Choroid plexus epithelial cell (primary cell): ENCODE data around the gene TYSND1.

Experiments used
- DNase-seq: peaks from one replicate; pipeline ENCODE4 v3.0.0-alpha.2; 2010; ENCODE audit warnings: low read depth
- H3K4me3 ChIP-seq: 2 replicates; pipeline ENCODE4 v1.5.1; 2011; ENCODE audit warnings: low read depth, mild to moderate bottlenecking, control low read depth, low read length, moderate library complexity
- TF ChIP-seq, protein P1 (sequence below): conservative IDR thresholded peaks from 2 replicates; pipeline ENCODE4 v1.5.1; 2011; ENCODE audit warnings: low read depth, mild to moderate bottlenecking, control low read depth, inconsistent platforms, low read length, moderate library complexity

The TYSND1 gene

DNA sequence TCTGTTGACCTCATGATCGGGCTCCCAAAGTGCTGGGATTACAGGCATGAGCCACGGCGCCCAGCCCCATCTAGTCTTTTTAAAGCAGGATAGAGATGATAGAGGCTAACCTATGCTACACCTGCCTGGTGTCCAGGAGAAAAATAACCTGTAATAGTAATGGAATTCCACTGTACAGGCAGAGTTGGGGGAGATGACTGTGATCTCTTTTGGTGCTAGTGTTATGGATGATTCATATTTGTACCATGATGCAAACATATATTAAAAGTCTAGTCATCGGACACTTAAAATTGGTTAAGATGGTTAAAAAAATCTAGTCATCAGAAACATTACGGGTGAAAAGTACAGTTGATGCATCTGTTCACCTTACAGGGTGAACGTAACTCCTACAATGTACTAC, 29.9 kb upstream of the TYSND1 start:
- no peak for DNase-seq
- H3K4me3 ChIP-seq = no peak overlapping the region
- TF ChIP-seq, protein P1, sequence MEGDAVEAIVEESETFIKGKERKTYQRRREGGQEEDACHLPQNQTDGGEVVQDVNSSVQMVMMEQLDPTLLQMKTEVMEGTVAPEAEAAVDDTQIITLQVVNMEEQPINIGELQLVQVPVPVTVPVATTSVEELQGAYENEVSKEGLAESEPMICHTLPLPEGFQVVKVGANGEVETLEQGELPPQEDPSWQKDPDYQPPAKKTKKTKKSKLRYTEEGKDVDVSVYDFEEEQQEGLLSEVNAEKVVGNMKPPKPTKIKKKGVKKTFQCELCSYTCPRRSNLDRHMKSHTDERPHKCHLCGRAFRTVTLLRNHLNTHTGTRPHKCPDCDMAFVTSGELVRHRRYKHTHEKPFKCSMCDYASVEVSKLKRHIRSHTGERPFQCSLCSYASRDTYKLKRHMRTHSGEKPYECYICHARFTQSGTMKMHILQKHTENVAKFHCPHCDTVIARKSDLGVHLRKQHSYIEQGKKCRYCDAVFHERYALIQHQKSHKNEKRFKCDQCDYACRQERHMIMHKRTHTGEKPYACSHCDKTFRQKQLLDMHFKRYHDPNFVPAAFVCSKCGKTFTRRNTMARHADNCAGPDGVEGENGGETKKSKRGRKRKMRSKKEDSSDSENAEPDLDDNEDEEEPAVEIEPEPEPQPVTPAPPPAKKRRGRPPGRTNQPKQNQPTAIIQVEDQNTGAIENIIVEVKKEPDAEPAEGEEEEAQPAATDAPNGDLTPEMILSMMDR = no peak

DNA sequence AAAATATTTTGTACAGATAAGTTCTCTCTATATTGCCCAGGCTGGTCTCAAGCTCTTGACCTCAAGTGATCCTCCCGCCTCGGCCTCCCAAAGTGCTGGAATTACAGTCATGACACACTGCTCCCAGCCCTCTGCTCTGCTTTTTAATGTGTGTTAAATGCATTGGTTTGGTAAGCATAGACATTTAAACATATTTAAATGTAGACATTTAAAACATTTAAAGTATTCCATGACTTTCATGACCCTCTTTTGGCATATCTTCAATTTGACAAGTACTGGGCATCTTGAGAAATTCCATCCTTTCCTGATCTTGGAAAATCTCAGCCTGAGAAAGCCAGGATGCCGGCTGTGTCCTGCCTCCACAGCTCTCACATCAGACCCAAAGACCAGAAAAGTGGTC, 29.0 kb upstream of the TYSND1 start:
- no peak overlapping the region for H3K4me3 ChIP-seq
- TF ChIP-seq, protein P1 = no peak
- no peak for DNase-seq

DNA sequence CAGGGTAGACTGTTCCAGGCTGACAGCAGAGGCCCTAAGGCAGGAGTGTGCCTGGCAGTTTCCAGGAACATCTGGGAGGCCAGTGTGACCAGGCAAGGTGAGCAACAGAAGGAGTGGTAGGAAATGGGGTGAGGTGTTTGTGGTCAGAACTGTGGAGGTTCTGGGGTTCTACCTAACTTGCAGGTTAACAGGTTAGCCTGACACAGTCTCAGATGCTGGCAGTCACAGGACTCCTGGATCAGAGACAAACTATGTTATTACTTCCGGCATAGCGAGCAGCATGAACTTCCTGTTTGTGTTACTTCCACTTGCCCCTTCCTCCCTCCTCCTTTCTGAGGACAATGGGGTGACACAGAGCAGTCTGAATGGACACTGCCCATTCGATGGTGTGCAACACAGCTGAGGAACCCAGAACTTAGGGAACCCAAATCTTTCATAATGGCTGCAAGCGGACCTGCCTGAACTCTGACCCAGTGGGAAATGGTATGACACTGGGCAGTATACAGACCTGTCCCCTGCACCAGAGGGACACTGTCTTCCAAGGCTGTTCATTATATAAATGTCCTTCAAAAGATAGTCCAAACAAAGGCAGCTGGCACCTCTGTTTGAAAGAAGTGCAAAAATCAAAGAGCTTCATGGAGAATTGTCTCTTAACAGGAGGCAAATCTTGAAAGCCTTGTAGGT, 27.7 kb upstream of the TYSND1 start:
- TF ChIP-seq, protein P1 = no peak
- no peak overlapping the region for H3K4me3 ChIP-seq
- DNase-seq = no peak

DNA sequence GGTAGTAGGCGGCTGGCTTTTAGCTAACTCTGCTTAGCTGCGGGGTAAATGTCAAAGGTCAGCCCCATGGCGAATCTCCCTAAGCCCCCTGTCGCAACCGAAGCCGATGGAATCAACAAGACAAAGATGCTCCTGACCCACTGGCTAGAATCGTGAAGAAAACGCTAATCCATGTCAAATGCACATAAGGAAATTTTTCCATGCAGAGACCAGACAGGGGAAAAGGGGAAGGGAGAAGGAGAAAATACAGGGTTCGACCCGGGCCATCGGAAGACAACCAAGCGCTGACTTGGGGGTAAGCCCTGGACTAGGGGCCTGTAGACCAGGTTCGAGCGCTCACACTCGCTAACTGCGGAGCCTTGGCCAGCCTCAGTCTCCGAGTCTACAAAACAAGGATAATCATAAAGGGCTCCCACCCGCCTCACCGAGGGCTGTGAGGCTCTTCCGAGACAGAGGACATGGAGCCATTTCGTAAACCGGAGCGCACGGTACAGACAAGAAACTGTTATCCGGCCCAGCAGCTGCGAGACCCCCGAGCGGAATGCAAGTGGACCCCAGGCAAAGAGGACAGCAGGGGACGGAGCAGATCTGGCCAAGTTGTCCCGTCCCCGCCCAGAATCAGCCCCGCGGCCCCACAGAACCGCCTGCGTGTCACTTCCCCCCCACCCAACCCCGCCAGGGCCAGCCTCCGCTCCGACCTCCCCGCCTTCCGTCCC, 23.3 kb upstream of the TYSND1 start:
- peak overlapping the region; percentile 96 for H3K4me3 ChIP-seq
- TF ChIP-seq, protein P1 = no peak
- DNase-seq = peak; percentile 32

DNA sequence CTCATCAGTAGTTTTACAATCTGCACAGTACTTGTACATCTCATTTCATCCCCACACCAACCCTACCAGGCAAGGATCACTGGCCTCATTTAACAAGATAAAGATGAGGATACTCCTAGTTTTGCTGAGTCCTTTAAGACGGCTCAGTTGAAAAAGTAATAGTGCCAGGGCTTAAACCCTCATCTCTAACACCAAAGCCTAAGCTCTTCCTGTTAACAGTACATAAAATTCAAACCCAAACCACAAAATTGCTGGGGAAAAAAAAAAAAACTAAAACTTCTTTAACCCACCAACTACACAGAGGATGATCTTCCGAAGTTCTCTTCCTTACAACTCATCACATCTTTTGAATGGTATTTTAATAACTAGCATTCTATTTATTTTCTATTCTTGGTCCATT, 22.5 kb upstream of the TYSND1 start:
- DNase-seq = no peak
- TF ChIP-seq, protein P1 = no peak
- H3K4me3 ChIP-seq = peak overlapping the region; percentile 96

DNA sequence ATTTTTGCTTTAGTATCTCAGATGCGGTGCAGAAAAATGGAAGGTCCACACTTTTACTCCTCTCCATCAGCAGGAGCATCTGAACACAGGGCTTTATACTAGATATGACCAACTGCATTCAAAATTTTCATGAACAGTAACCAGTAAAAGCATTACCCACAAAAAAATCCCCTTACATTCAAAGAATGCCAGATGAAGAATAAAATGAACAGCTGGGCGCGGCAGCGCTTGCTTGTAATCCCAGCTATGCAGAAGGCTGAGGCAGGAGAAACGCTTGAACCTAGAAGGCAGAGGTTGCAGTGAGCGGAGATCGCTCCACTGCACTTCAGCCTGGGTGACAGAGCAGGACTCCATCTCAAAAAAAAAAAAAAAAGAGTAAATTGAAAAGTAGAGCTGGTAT, 20.7 kb upstream of the TYSND1 start:
- TF ChIP-seq, protein P1 = no peak
- no peak overlapping the region for H3K4me3 ChIP-seq
- DNase-seq = peak; percentile 36

DNA sequence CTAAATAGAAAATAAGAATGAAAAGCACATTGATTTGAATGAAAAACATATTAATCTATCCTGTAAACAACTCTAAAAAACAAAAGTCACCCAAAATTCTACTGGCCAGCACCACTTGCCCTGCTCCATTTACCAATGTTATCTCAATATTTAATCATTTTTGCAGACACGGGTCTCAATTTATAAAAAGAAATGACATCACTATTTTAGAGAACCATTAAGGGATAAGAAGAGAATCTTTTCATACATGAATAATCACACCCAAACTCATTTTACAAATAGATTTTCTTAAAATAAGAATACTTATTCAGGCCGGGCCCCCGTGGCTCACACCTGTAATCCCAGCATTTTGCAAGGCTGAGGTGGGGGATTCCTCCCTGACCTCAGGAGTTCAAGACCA, 19.9 kb upstream of the TYSND1 start:
- no peak overlapping the region for H3K4me3 ChIP-seq
- TF ChIP-seq, protein P1 = no peak
- no peak for DNase-seq
